Activated CD8-positive, alpha-beta T cell treated with anti-CD3 and anti-CD28 coated beads, Interleukin-2, amount 10 ng/mL, durations not matched to agents 7 days and 5 days (primary cell): ENCODE data around the gene MFSD1. TPM values are rescaled to one million over a fixed set of nuclear protein-coding genes. Genes with fewer than 3 reads are reported as not detected.
A peak's percentile ranks its signal among the peaks of the same experiment; 100 is the strongest.

Experiments used
- ATAC-seq: fragments of 150-1000 bp; cut with Tn5 transposase; one replicate; pipeline ENCODE4 v1.10.0; 2021; ENCODE audit warnings: moderate library complexity
- CTCF ChIA-PET: fragments of 350-600 bp; sonication (Branson Sonifier 250); formaldehyde crosslinking; loops from one replicate; lab custom pipeline; 2021; ENCODE audit warnings: antibody characterized with exemption; lab: Charles Lee
- POLR2A ChIA-PET: fragments of 350-600 bp; sonication (Branson Sonifier 250); formaldehyde crosslinking; loops from one replicate; lab custom pipeline; 2021; ENCODE audit warnings: antibody characterized with exemption; lab: Charles Lee
- DNase-seq: peaks from one replicate; pipeline ENCODE4 v3.0.0-alpha.2; 2020
- H3K27ac Mint-ChIP-seq: one replicate; pipeline ENCODE4 v1.8.0; 2021; ENCODE audit warnings: mild to moderate bottlenecking, mixed read lengths
- H3K27me3 Mint-ChIP-seq: one replicate; pipeline ENCODE4 v1.8.0; 2021; ENCODE audit warnings: low read depth, mixed read lengths
- H3K36me3 Mint-ChIP-seq: one replicate; pipeline ENCODE4 v1.8.0; 2021; ENCODE audit warnings: low read depth, mixed read lengths
- H3K4me1 Mint-ChIP-seq: one replicate; pipeline ENCODE4 v1.8.0; 2021; ENCODE audit warnings: low read depth, mixed read lengths
- H3K4me3 Mint-ChIP-seq: one replicate; pipeline ENCODE4 v1.8.0; 2021; ENCODE audit warnings: mild to moderate bottlenecking, mixed read lengths
- H3K9me3 Mint-ChIP-seq: one replicate; pipeline ENCODE4 v1.8.0; 2022; ENCODE audit warnings: mixed read lengths; ENCODE audit not compliant: insufficient read depth
- total RNA-seq, 2 experiments: library from RNA; stranded (reverse); gene quantifications; one replicate each; pipeline ENCODE4 v1.2.3, GENCODE V29; 2021

Gene MFSD1
- total RNA-seq, 2 experiments from 2014 or later: 22.2 to 24.1 TPM

- H3K4me1 Mint-ChIP-seq: peaks cover 18% of the 10 kb centered on the region
- peak; percentile 69 for ATAC-seq
- no peak overlapping the region for H3K4me3 Mint-ChIP-seq
- CTCF ChIA-PET: interaction anchor here (0.6 to 4.2 kb wide), 15 partner anchors 11 to 961 kb away, joined by 3 to 70 read pairs (median 5); no protein-coding TSS in a partner anchor
- H3K36me3 Mint-ChIP-seq: no peaks in the 10 kb centered on the region
- no peaks in the 10 kb centered on the region for H3K27me3 Mint-ChIP-seq
- no peak for DNase-seq
- H3K9me3 Mint-ChIP-seq: no peaks in the 10 kb centered on the region
- no peak overlapping the region for H3K27ac Mint-ChIP-seq
- POLR2A ChIA-PET: interaction anchor here (1.2 kb wide), 1 partner anchor 46 kb away, joined by 4 read pairs; the partner anchor contains the start of gene MFSD1
Observed at GRCh38 chr3:158846803-158847451, 45.1 kb downstream of the MFSD1 start.

GRCh38 chr3:158847452-158847821 lies 45.6 kb downstream of the MFSD1 start:
- ATAC-seq (peak; percentile 44), DNase-seq (no peak)
- Mint-ChIP-seq H3K27me3 (no peaks in the 10 kb centered on the region), H3K36me3 (no peaks in the 10 kb centered on the region), H3K9me3 (no peaks in the 10 kb centered on the region), H3K4me1 (peaks cover 18% of the 10 kb centered on the region), H3K4me3 (no peak overlapping the region), H3K27ac (no peak overlapping the region)
- CTCF ChIA-PET: interaction anchor here (0.6 to 4.2 kb wide), 3 partner anchors 52 to 412 kb away, joined by 3 to 70 read pairs (median 15); no protein-coding TSS in a partner anchor
- POLR2A ChIA-PET: interaction anchor here (1.2 kb wide), 1 partner anchor 46 kb away, joined by 4 read pairs; the partner anchor contains the start of gene MFSD1

GRCh38 chr3:158847885-158848284 lies 46.0 kb downstream of the MFSD1 start:
- CTCF ChIA-PET: interaction anchor here (0.6 to 4.2 kb wide), 2 partner anchors 53 to 412 kb away, joined by 3 to 70 read pairs; no protein-coding TSS in a partner anchor
- no peak overlapping the region for H3K27ac Mint-ChIP-seq
- POLR2A ChIA-PET: interaction anchor here (1.2 kb wide), 1 partner anchor 47 kb away, joined by 4 read pairs; the partner anchor contains the start of gene MFSD1

GRCh38 chr3:158849757-158850156 lies 47.9 kb downstream of the MFSD1 start:
- no peak overlapping the region for H3K27ac Mint-ChIP-seq
- CTCF ChIA-PET: no interaction called here
- H3K9me3 Mint-ChIP-seq: no peaks in the 10 kb centered on the region
- ATAC-seq (no peak), DNase-seq (no peak)
- POLR2A ChIA-PET: no interaction called here
- H3K4me1 Mint-ChIP-seq: peaks cover 18% of the 10 kb centered on the region
- no peaks in the 10 kb centered on the region for H3K36me3 Mint-ChIP-seq
- no peaks in the 10 kb centered on the region for H3K27me3 Mint-ChIP-seq
- no peak overlapping the region for H3K4me3 Mint-ChIP-seq

More at GRCh38 chr3:158847885-158848284, 46.0 kb downstream of the MFSD1 start:
- Mint-ChIP-seq H3K36me3 (no peaks in the 10 kb centered on the region), H3K9me3 (no peaks in the 10 kb centered on the region), H3K4me1 (peaks cover 18% of the 10 kb centered on the region), H3K4me3 (no peak overlapping the region), H3K27me3 (no peaks in the 10 kb centered on the region)
- ATAC-seq (no peak), DNase-seq (no peak)

- no peak overlapping the region for H3K4me3 Mint-ChIP-seq
- ATAC-seq (no peak), DNase-seq (no peak)
- H3K4me1 Mint-ChIP-seq: no peaks in the 10 kb centered on the region
- H3K36me3 Mint-ChIP-seq: no peaks in the 10 kb centered on the region
- no peak overlapping the region for H3K27ac Mint-ChIP-seq
- H3K27me3 Mint-ChIP-seq: peaks cover 5% of the 10 kb centered on the region
- H3K9me3 Mint-ChIP-seq: no peaks in the 10 kb centered on the region
- CTCF ChIA-PET: no interaction called here
- POLR2A ChIA-PET: no interaction called here
Observed at GRCh38 chr3:158859362-158859761, 57.5 kb downstream of the MFSD1 start.

GRCh38 chr3:158863247-158863646 lies 61.4 kb downstream of the MFSD1 start:
- Mint-ChIP-seq H3K9me3 (no peaks in the 10 kb centered on the region), H3K36me3 (no peaks in the 10 kb centered on the region), H3K4me1 (no peaks in the 10 kb centered on the region), H3K27ac (no peak overlapping the region), H3K4me3 (no peak overlapping the region), H3K27me3 (no peaks in the 10 kb centered on the region)
- ChIA-PET CTCF (interaction anchor here (1.4 kb wide), 1 partner anchor 17 kb away, joined by 5 read pairs; no protein-coding TSS in a partner anchor), POLR2A (no interaction called here)
- DNase-seq (no peak), ATAC-seq (no peak)

GRCh38 chr3:158864492-158864891 lies 62.6 kb downstream of the MFSD1 start:
- no peaks in the 10 kb centered on the region for H3K27me3 Mint-ChIP-seq
- H3K4me1 Mint-ChIP-seq: no peaks in the 10 kb centered on the region
- H3K36me3 Mint-ChIP-seq: no peaks in the 10 kb centered on the region
- H3K4me3 Mint-ChIP-seq: no peak overlapping the region
- POLR2A ChIA-PET: no interaction called here
- DNase-seq: no peak
- no peak overlapping the region for H3K27ac Mint-ChIP-seq
- CTCF ChIA-PET: no interaction called here
- H3K9me3 Mint-ChIP-seq: no peaks in the 10 kb centered on the region
- ATAC-seq: no peak

- Mint-ChIP-seq H3K27ac (no peak overlapping the region), H3K27me3 (no peaks in the 10 kb centered on the region), H3K4me3 (no peak overlapping the region), H3K36me3 (no peaks in the 10 kb centered on the region), H3K4me1 (no peaks in the 10 kb centered on the region), H3K9me3 (no peaks in the 10 kb centered on the region)
- ATAC-seq (no peak), DNase-seq (no peak)
- ChIA-PET CTCF (interaction anchor here (1.6 kb wide), 1 partner anchor 36 kb away, joined by 4 read pairs; no protein-coding TSS in a partner anchor), POLR2A (no interaction called here)
Observed at GRCh38 chr3:158875700-158876099, 73.8 kb downstream of the MFSD1 start.

Other genes starting within 250 kb of the MFSD1 start
- under 1 TPM; 0.39 to 0.53 TPM for gene MLF1, start 230.9 kb upstream of the MFSD1 start, total RNA-seq
- gene GFM1, start 157.5 kb upstream of the MFSD1 start, total RNA-seq: 10 to 100 TPM; 40.4 to 45.0 TPM
- 1 to 10 TPM; 8.7 to 9.4 TPM for gene LXN, start 129.4 kb upstream of the MFSD1 start, total RNA-seq
- not detected for gene RARRES1, start 69.6 kb upstream of the MFSD1 start, total RNA-seq